H1 (cell line): Measurements from ENCODE around the gene CCDC86. TPM values are rescaled to one million over a fixed set of nuclear protein-coding genes. Genes with fewer than 3 reads are reported as not detected.

ENCODE experiments used
- CTCF ChIA-PET: fragments of 300-600 bp; sonication (Branson Sonifier 250); formaldehyde crosslinking; loops from one replicate; lab custom pipeline; 2021; ENCODE audit not compliant: partially characterized antibody; lab: Charles Lee
- POLR2A ChIA-PET: fragments of 300-600 bp; sonication (Branson Sonifier 250); formaldehyde crosslinking; loops from one replicate; lab custom pipeline; 2021; ENCODE audit warnings: inconsistent platforms; ENCODE audit not compliant: partially characterized antibody; lab: Charles Lee
- DNase-seq, 2 experiments: peaks; one replicate each; pipeline versions ENCODE4 v3.0.0 to v3.0.0-alpha.2; 2010 to 2022; ENCODE audit warnings: low spot score in 2 of 2, low read depth in 1 of 2, mixed read lengths in 1 of 2
- FAIRE-seq: peaks from 2 replicates; lab custom pipeline; 2011; peaks lifted over from hg19 to GRCh38; lab: Jason Lieb, UNC
- H2AFZ ChIP-seq: 2 replicates; pipeline ENCODE4 v1.8.1; 2012; ENCODE audit warnings: low read length, inconsistent platforms
- H2AK5ac ChIP-seq: 2 replicates; pipeline ENCODE4 v1.6.1; 2013; ENCODE audit warnings: low read depth, low read length
- H2BK120ac ChIP-seq: replicated peaks from 2 replicates; pipeline ENCODE3; 2013; ENCODE audit warnings: low read depth, low read length, inconsistent platforms
- H2BK12ac ChIP-seq: 2 replicates; pipeline ENCODE4 v1.6.1; 2013; ENCODE audit warnings: low read depth, low read length
- H2BK15ac ChIP-seq: 2 replicates; pipeline ENCODE4 v1.6.1; 2013; ENCODE audit warnings: low read length
- H2BK20ac ChIP-seq: 2 replicates; pipeline ENCODE4 v1.6.1; 2013; ENCODE audit warnings: low read length
- H2BK5ac ChIP-seq: 2 replicates; pipeline ENCODE4 v1.6.1; 2013; ENCODE audit warnings: low read depth, low read length
- H3K14ac ChIP-seq: 2 replicates; pipeline ENCODE4 v1.6.1; 2013; ENCODE audit warnings: inconsistent platforms; ENCODE audit not compliant: insufficient read length
- H3K18ac ChIP-seq: 2 replicates; pipeline ENCODE4 v1.6.1; 2013; ENCODE audit warnings: low read length; ENCODE audit errors: extremely low read depth
- H3K23ac ChIP-seq: 2 replicates; pipeline ENCODE4 v1.6.1; 2013; ENCODE audit warnings: inconsistent platforms; ENCODE audit not compliant: insufficient read length
- H3K23me2 ChIP-seq: 2 replicates; pipeline ENCODE4 v1.6.1; 2013; ENCODE audit warnings: low read depth, low read length
- H3K27ac ChIP-seq: 2 replicates; pipeline ENCODE4 v1.6.1; 2011; ENCODE audit warnings: low read depth, low read length, inconsistent platforms
- H3K27me3 ChIP-seq, 4 experiments: replicated peaks in 1 of 4; 1 replicate in 1 of 4; 2 replicates in 3 of 4; pipeline versions ENCODE4 v1.6.1 to v1.8.1; 2011 to 2013; ENCODE audit warnings: low read length in 3 of 4, mild to moderate bottlenecking in 3 of 4, inconsistent platforms in 2 of 4, mixed read lengths in 2 of 4, moderate library complexity in 1 of 4; ENCODE audit not compliant: control insufficient read depth in 3 of 4, insufficient read depth in 3 of 4; ENCODE audit errors: extremely low read depth in 1 of 4
- H3K36me3 ChIP-seq, 4 experiments: 2 replicates each; pipeline versions ENCODE4 v1.6.1 to v1.8.1; 2011 to 2013; ENCODE audit warnings: mild to moderate bottlenecking in 4 of 4, low read length in 3 of 4, moderate library complexity in 2 of 4, control low read depth in 1 of 4, inconsistent platforms in 1 of 4; ENCODE audit not compliant: insufficient read depth in 4 of 4, control insufficient read depth in 2 of 4
- H3K4ac ChIP-seq: replicated peaks from 2 replicates; pipeline ENCODE3; 2013; ENCODE audit warnings: low read length, low read depth, mixed read lengths, inconsistent platforms; ENCODE audit not compliant: insufficient read length
- H3K4me1 ChIP-seq, 4 experiments: replicated peaks in 1 of 4; 1 replicate in 1 of 4; 2 replicates in 3 of 4; pipeline versions ENCODE4 v1.6.1 to v1.8.1; 2011 to 2013; ENCODE audit warnings: low read length in 3 of 4, inconsistent platforms in 2 of 4, mixed read lengths in 1 of 4; ENCODE audit not compliant: insufficient read depth in 4 of 4, control insufficient read depth in 3 of 4
- H3K4me2 ChIP-seq, 2 experiments: 2 replicates each; pipeline versions ENCODE4 v1.6.1 to v1.8.1; 2011 to 2013; ENCODE audit warnings: low read depth in 2 of 2, low read length in 2 of 2, control low read depth in 1 of 2, inconsistent platforms in 1 of 2, mild to moderate bottlenecking in 1 of 2; ENCODE audit not compliant: insufficient read depth in 1 of 2
- H3K4me3 ChIP-seq, 4 experiments: fragments of 200-600, 300-600 bp in 1 of 4; sonication (generic), shearing (Covaris generic), sonication (Bioruptor Twin) in 1 of 4; 2 replicates each; pipeline versions ENCODE4 v1.5.1 to v1.8.1; 2011 to 2016; ENCODE audit warnings: low read length in 4 of 4, low read depth in 3 of 4, control low read depth in 2 of 4, inconsistent platforms in 2 of 4, mild to moderate bottlenecking in 2 of 4, mixed read lengths in 1 of 4, moderate library complexity in 1 of 4; ENCODE audit not compliant: insufficient read depth in 2 of 4; ENCODE audit errors: extremely low read depth in 1 of 4
- H3K56ac ChIP-seq: replicated peaks from 2 replicates; pipeline ENCODE3; 2013; ENCODE audit warnings: low read depth, mild to moderate bottlenecking, mixed read lengths, low read length, inconsistent platforms; ENCODE audit not compliant: insufficient read length
- H3K79me1 ChIP-seq: 2 replicates; pipeline ENCODE4 v1.6.1; 2013; ENCODE audit warnings: low read depth, low read length, control low read depth
- H3K79me2 ChIP-seq, 2 experiments: 2 replicates each; pipeline versions ENCODE4 v1.6.1 to v1.8.1; 2012 to 2013; ENCODE audit warnings: low read length in 2 of 2, mild to moderate bottlenecking in 2 of 2, inconsistent platforms in 1 of 2; ENCODE audit not compliant: insufficient read depth in 2 of 2, control insufficient read depth in 1 of 2
- H3K9ac ChIP-seq, 4 experiments: replicated peaks in 1 of 4; 1 replicate in 1 of 4; 2 replicates in 3 of 4; pipeline versions ENCODE4 v1.6.1 to v1.8.1; 2011 to 2013; ENCODE audit warnings: low read depth in 3 of 4, low read length in 3 of 4, control low read depth in 2 of 4, mild to moderate bottlenecking in 2 of 4, moderate library complexity in 2 of 4, inconsistent platforms in 1 of 4; ENCODE audit errors: extremely low read depth in 1 of 4
- H3K9me3 ChIP-seq, 2 experiments: 2 replicates each; pipeline versions ENCODE4 v1.6.1 to v1.8.1; 2012 to 2013; ENCODE audit warnings: mild to moderate bottlenecking in 2 of 2, moderate library complexity in 2 of 2, control low read depth in 1 of 2, inconsistent platforms in 1 of 2, low read depth in 1 of 2, low read length in 1 of 2, mixed read lengths in 1 of 2; ENCODE audit not compliant: insufficient read depth in 2 of 2
- H4K20me1 ChIP-seq, 2 experiments: replicated peaks in 1 of 2; 2 replicates each; pipeline versions ENCODE3 to v1.8.1; 2011 to 2013; ENCODE audit warnings: inconsistent platforms in 2 of 2, low read length in 2 of 2, mild to moderate bottlenecking in 1 of 2; ENCODE audit not compliant: insufficient read depth in 2 of 2, control insufficient read depth in 1 of 2
- H4K5ac ChIP-seq: 2 replicates; pipeline ENCODE4 v1.6.1; 2013; ENCODE audit warnings: low read length, low read depth, mixed read lengths, inconsistent platforms; ENCODE audit not compliant: insufficient read length
- H4K8ac ChIP-seq: 2 replicates; pipeline ENCODE4 v1.8.0; 2013; ENCODE audit warnings: mild to moderate bottlenecking, moderate library complexity, low read length, inconsistent platforms; ENCODE audit not compliant: insufficient read depth; ENCODE audit errors: extremely low read depth
- H4K91ac ChIP-seq: replicated peaks from 2 replicates; pipeline ENCODE3; 2013; ENCODE audit warnings: low read length, mixed read lengths, inconsistent platforms; ENCODE audit not compliant: insufficient read length
- RBBP5 ChIP-seq: IDR thresholded peaks from 2 replicates; pipeline ENCODE4 v1.7.1; 2012; ENCODE audit warnings: low read depth, mild to moderate bottlenecking, inconsistent platforms, low read length, moderate library complexity, borderline replicate concordance
- WGBS, 2 experiments: shearing (Covaris generic) in 1 of 2; methylation state at CpG; one replicate each; pipeline versions ENCODE4 v1.1.6 to v1.1.7; 2013 to 2015; ENCODE audit warnings: low lambda C conversion rate in 2 of 2, mixed read lengths in 2 of 2, inconsistent platforms in 1 of 2, low coverage in 1 of 2, missing lambda C conversion rate in 1 of 2; ENCODE audit not compliant: insufficient replicate concordance in 2 of 2, insufficient coverage in 1 of 2, insufficient read length in 1 of 2; ENCODE audit errors: extremely low coverage in 1 of 2, missing lambda C conversion rate in 1 of 2; 5-methylcytosine and 5-hydroxymethylcytosine counted together
- polyA plus RNA-seq, 7 experiments: library from polyadenylated mRNA; depleted of rRNA in 3 of 7; stranded (reverse) in 5 of 7; unstranded in 2 of 7; fragments of >200 nt in 5 of 7; fragments of 200-250 nt in 2 of 7; gene quantifications; 1 replicate in 5 of 7; 2 replicates in 1 of 7; 4 replicates in 1 of 7; pipeline versions ENCODE4 v1.2.1 to v1.2.3, GENCODE V29; 2011 to 2013; ENCODE audit warnings: missing spikeins in 2 of 7, mixed read lengths in 2 of 7
- total RNA-seq: library from RNA; stranded (reverse); fragmentation: NEBNext Ultra II Directional; extraction: Animal tissue kit (Norgen Biotek cat#: 25700); gene quantifications from 2 replicates; pipeline ENCODE4 v1.2.1, GENCODE V29; 2021

The CCDC86 gene
- total and polyA plus RNA-seq, 2 of the 8 experiments (the other 6 are each of a cell fraction or from before 2014, with no cell fraction given), result 37.7 to 76.4 TPM

DNA sequence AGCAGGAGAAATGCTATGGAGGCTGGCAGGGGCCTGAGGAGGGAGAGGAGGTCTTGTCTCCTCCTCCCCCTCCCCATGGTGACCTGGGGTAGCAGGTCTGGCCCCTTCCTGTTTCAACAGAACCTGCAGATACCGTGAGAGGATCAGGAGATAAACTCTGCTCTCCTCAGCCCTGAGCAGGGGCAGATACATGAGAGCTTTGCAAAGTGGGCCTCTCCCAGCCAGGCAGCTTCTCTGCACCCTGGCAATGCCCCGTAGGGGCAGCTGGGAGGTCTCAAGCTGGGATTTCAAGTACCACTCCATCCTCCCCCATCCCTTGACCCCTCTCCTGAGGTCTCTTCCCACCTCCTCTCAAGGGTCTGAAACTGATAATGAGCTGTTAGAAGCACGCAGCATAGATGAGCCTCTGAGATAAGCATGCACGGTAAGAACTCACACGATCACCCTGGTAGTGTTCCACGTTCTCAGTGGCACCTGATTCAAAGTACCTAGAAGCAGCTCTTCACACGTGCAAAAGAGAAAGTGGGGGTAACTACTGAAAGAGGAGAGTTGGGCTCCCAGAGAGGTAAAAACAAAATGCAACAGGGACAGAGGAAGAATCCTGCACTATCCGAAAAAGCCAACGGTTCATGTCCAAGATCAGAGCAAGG is 4.9 kb upstream of the CCDC86 start:
- H3K4ac ChIP-seq, result no peak overlapping the region
- no peaks in the 10 kb centered on the region for H3K23me2 ChIP-seq
- no peak overlapping the region for H4K8ac ChIP-seq
- H3K79me1 ChIP-seq, result no peaks in the 10 kb centered on the region
- no peak overlapping the region for H3K4me2 ChIP-seq
- CTCF ChIA-PET, result interaction anchor here (0.6 to 18.0 kb wide), 22 partner anchors 7 to 350 kb away, joined by 3 to 522 read pairs (median 6); partner anchors contain the start of gene PRPF19
- H3K23ac ChIP-seq, result no peak overlapping the region
- H4K20me1 ChIP-seq, result no peaks in the 10 kb centered on the region
- no peak overlapping the region for H4K5ac ChIP-seq
- no peak overlapping the region for H3K9ac ChIP-seq
- H3K18ac ChIP-seq, result no peak overlapping the region
- 85% methylated on average over 9 of the region's 9 CpGs; no CpG with 5 or more reads in 1 of the 2 experiments for WGBS, 2 experiments
- H3K27me3 ChIP-seq, result no peaks in the 10 kb centered on the region; a peak in 1 of 7 replicates
- no peak for FAIRE-seq
- no peak overlapping the region for H2BK120ac ChIP-seq
- H2AFZ ChIP-seq, result no peak overlapping the region
- H2AK5ac ChIP-seq, result no peak overlapping the region
- H3K56ac ChIP-seq, result no peak overlapping the region
- H3K79me2 ChIP-seq, result peaks cover 0 to under 1% of the 10 kb centered on the region in 2 experiments; a peak in 1 of 4 replicates
- H2BK12ac ChIP-seq, result no peak overlapping the region
- H2BK5ac ChIP-seq, result no peak overlapping the region
- no peak overlapping the region for H3K27ac ChIP-seq
- H3K36me3 ChIP-seq, result no peaks in the 10 kb centered on the region
- no peak overlapping the region for H3K14ac ChIP-seq
- H4K91ac ChIP-seq, result no peak overlapping the region
- H2BK15ac ChIP-seq, result no peak overlapping the region
- H3K9me3 ChIP-seq, result no peaks in the 10 kb centered on the region
- DNase-seq, result no peak
- no peak overlapping the region for H2BK20ac ChIP-seq
- no peak overlapping the region for H3K4me3 ChIP-seq
- H3K4me1 ChIP-seq, result peaks cover 0 to 7% (median 4%) of the 10 kb centered on the region in 4 experiments; a peak in 6 of 7 replicates
- POLR2A ChIA-PET, result interaction anchor here (1.1 to 7.3 kb wide), 3 partner anchors 17 to 58 kb away, joined by 5 to 54 read pairs (median 5); partner anchors contain the start of gene PTGDR2
- no peak for TF ChIP-seq RBBP5
